Measurements from ENCODE around the gene ST8SIA2.

Gene ST8SIA2

DNA sequence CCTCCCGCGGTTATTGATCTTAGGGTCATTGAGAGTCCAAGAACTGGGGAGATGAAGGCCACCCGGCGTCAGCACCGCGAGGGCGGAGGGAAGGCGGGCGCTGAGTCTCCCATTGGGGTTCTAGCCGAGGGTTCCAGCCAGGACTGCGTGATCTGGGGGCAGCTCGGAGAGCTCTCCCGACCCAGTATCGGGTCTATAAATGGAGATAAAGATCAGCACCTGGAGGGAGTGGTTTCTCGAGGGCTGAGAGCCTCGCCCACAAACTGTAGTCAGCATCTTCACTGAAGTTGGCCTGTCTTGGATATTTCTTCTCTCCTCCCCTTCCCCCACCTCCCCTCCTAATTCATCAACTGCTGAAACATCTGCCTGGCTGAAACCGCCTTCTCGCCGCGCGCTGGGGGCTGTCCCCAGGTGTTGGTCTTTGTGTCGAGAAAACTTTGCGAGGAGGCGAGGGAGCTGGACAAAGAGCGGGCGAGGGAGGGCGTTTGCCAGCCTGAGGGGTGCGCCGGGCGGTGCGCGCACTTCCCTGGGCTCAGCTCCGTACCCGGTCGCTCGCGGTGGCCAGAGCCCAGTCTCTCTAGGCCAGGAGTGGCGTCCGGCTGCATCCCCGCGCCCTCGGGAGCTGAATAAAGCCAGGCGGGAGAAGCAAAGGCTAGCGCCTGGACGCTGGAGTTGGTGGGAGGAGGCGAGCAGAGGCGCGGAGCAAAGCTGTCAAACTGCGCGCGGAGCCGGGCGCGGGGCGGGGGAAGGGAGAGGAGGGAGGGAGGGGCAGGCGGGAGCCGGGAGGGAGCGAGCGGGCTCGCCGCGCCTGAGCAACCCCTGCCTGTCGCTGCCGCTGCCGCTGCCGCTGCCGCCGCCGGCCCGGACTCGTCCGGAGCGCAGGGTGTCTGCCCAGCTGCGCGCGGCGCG is at the start of gene ST8SIA2:
TSS of gene ST8SIA2 (plus strand) at position 811 of the 909 bp plus-strand sequence. CDS start 184 bp downstream, outside the sequence.
- in situ Hi-C loops (cut with MboI; ENCODE audit: low sequenced_read_pairs) = no loop called here

- in situ Hi-C loops (cut with MboI; ENCODE audit: low sequenced_read_pairs) = no loop called here
These were observed 49.6 kb upstream of the ST8SIA2 start for GRCh38 chr15:92343924-92344643.

DNA sequence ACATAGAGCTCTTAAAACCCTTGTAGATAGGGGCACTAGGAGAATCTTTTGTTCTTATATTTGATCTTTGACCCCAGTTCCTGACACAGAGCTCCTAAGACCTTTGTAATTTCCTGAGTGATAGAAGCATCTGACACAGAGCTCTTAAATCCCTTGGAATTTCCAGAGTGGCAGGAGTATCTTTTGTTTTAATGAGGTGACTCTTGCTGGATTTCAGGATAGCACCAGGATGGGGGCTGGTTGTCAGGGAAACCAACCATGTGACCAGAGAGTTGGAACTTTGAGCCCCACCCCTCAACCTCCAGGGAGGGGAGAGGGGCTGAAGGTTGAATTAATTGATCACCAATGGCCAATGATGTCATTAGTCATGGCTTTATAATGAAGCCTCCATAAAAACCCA is 47.6 kb upstream of the ST8SIA2 start:
- in situ Hi-C loops (cut with MboI; ENCODE audit: low sequenced_read_pairs) = no loop called here

- in situ Hi-C loops (cut with MboI; ENCODE audit: low sequenced_read_pairs) = no loop called here
These were observed 38.4 kb upstream of the ST8SIA2 start for GRCh38 chr15:92355307-92355706.

DNA sequence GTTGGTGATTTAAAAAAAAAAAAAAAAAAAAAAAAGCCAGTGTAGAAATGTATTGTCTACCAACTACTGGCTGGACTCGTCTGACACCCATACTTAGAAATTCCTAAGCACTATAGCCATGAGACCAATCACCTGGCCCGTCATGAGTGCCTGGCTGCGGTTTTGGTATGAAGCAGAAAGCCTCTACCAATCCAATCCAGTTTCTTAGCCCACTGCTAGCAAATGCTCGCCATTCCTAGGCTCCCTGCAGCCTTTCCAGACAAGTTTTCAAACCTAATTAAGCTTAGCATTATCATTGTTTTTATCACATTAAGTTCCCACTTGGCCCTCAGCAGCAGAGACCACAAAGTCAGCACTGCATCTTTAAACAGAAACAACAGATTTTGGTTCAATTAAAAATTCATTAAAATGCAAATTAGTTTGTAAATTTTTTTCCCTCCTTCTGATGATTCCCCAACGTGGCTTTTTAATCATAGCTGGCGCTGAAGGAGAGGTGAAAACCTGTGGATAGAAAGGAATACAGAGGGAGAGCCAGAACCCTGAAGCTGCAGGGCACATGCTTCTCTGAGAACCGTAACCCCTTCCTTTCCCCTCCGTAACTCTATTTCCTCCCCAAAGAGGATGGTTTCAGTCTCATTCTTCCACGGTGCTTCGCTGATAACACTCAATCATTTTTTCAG is 32.2 kb upstream of the ST8SIA2 start:
- in situ Hi-C loops (cut with MboI; ENCODE audit: low sequenced_read_pairs) = no loop called here

DNA sequence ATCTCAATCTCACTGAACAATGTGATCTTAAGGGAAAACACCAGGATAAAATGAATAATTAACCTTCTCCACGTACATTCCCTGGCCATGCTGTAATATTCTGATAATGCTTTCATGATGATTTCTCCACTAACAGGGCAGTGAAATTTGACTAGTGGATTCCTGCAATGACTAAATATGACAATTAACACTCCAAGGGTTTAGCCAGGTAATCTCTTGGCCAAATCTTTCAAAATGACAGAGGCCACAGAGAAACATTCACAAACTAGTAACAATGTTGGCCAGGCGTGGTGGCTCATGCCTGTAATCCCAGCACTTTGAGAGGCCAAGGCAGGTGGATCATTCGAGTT is 31.7 kb upstream of the ST8SIA2 start:
- in situ Hi-C loops (cut with MboI; ENCODE audit: low sequenced_read_pairs) = no loop called here

- in situ Hi-C loops (cut with MboI; ENCODE audit: low sequenced_read_pairs) = no loop called here
These were observed 28.6 kb upstream of the ST8SIA2 start for GRCh38 chr15:92365084-92365483.

GRCh38 chr15:92365906-92366305 is 27.8 kb upstream of the ST8SIA2 start:
- in situ Hi-C loops (cut with MboI; ENCODE audit: low sequenced_read_pairs) = no loop called here

DNA sequence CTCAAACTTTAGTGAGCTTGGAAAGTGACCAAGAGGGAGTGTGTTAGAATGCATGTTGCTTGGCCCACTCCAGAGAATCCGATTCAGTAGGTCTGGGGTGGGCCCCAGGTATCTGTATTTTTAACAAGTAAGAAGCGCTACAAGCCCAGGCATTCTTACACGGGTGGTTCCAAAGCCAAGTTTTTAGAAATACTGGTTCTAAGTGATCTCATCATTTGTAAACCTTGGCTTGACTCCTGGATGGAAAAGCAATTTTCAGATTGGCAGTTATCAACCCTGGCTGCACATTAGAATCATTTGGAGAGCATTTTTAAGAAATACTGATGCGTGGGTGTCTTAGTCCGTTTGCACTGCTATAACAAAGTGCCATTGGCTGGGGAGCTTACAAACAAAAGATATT is 27.3 kb upstream of the ST8SIA2 start:
- in situ Hi-C loops (cut with MboI; ENCODE audit: low sequenced_read_pairs) = no loop called here

DNA sequence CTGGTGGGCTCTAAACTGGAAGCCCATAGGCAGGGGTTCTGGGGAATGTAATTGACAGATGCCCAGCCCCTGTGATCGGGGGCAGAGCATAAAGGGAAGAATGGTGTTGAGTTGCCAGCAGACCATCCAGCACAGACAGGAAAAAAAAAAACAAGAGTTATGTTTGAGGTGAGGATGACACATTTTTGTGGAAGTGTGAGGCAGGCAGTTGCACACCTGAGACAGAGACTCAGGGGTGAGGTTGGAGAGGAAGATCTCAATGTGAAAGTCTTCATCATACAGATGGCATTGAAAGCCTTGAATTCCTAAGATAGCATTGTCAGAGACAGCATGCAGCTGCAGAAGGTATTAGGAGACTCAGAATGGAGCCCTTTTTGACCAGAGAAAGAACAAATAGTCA is 18.6 kb upstream of the ST8SIA2 start:
- in situ Hi-C loops (cut with MboI; ENCODE audit: low sequenced_read_pairs) = no loop called here

- in situ Hi-C loops (cut with MboI; ENCODE audit: low sequenced_read_pairs) = no loop called here
These were observed 17.6 kb upstream of the ST8SIA2 start for GRCh38 chr15:92376109-92376508.

- in situ Hi-C loops (cut with MboI; ENCODE audit: low sequenced_read_pairs) = no loop called here
These were observed 16.4 kb upstream of the ST8SIA2 start for GRCh38 chr15:92377083-92377789.

GRCh38 chr15:92383519-92384324 is 10.0 kb upstream of the ST8SIA2 start:
- in situ Hi-C loops (cut with MboI; ENCODE audit: low sequenced_read_pairs) = no loop called here

DNA sequence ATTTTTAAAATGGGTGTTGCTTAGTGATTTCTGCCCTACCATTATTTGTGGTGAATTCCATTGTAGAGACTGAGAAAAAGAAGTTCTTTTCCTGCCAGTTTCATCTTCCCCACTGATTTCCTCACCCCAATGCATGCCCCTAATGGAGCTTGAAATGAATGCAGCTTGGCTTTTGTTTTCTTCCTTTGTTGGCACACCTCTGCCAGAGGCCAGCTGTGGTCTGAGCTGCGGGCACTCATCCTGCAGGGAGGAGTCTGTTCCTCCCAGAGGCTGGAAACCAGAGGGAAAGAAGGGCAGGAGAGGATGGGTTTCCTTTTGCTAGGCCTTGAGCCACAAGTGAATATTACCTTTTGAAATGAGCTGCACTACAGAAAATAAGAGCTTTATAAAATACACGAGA is 9.3 kb upstream of the ST8SIA2 start:
- in situ Hi-C loops (cut with MboI; ENCODE audit: low sequenced_read_pairs) = no loop called here

DNA sequence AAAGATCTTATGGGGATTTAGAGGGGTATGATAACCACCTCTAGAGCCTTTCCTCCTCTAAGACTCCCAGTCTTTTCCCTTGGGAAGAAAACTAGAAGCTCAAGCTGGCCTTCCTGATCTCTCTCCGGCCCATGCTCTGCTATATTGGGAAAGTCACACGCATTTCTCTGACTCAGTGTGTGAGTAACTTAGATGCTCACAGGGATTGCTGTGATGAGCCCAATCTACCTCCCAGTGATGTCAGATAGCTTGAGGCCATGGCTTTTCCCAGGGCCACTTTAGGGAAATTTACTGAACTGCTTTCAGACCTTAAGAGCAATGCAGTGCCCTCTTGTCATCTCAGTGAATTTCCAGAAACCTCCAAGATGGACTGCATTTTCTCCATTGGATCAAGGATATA is 8.6 kb upstream of the ST8SIA2 start:
- in situ Hi-C loops (cut with MboI; ENCODE audit: low sequenced_read_pairs) = no loop called here

DNA sequence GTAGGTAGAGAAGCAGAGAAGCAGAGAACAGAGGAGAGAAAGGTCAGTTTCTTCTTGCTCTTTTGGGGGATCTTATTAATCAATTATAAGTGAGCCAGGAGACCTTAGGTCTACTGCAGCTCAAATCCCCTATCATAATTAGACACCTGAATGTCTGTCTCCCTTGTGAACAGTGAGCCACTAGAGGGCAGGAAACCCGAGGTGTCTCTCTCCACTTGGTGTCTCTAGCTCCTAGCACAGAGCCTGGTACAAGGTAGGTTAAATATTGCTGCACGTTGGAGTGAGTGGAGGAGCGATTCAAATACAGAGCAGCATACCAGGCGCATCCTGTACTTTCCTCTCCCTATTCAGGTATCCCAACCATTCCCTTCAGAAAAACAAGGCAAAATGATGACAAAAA is 2.0 kb upstream of the ST8SIA2 start:
- in situ Hi-C loops (cut with MboI; ENCODE audit: low sequenced_read_pairs) = no loop called here

- in situ Hi-C loops (cut with MboI; ENCODE audit: low sequenced_read_pairs) = no loop called here
These were observed 1.2 kb upstream of the ST8SIA2 start for GRCh38 chr15:92392462-92392861.

DNA sequence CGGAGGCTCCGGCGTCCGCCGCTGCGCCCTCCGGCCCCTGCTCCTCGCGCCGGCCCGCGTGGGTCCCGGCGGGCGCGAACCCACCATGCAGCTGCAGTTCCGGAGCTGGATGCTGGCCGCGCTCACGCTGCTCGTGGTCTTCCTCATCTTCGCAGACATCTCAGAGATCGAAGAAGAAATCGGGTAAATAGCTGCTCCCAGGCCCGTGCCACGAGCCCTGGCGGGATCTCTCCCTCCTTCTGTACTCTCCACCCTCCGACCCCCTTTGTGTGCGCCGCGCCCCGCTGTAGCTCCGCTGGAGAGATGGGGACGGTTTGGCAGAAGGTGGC is 263 bp downstream of the ST8SIA2 start:
- in situ Hi-C loops (cut with MboI; ENCODE audit: low sequenced_read_pairs) = no loop called here

DNA sequence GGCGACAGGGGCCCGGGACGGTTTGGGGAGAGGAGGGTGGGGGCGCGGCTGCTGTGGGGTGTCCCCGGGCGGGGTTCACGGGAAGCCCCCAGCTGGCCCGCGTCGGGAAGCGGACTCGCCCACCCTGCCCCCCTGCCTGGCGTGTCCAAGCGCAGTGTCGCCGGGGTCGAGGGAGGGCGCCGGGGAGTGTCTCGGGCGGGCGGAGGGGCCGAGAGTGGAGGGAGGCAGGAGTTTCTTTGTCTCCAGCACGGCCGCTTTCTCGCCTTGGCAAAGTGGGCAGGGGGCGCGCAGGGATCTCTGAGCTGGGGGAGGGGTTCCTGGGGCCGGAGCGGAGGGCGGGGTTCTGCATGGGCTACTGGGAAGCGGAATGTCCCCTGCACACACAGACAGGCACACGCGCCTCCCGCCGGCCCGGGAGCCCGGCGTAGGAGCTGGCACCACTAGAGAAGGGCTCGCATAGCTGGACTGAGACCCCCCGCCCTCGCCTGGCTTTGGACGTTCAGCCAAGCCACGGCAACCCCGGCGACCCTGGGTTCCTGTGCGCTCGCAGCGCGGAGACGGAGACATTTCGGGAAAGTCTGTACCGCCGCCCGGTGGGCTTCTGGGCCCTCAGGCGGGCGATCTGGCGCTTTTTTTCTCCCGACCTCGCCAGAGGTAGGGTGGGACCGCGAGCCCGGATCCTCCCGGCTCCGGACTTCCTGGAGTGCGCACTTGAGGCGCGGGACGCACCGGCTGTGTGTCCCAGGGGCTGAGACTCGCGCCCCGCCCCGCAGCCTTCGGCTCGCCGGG is 822 bp downstream of the ST8SIA2 start:
- in situ Hi-C loops (cut with MboI; ENCODE audit: low sequenced_read_pairs) = no loop called here

All from HL-60/S4 (cell line).